Breast epithelium (tissue), 3 donors: ENCODE measurements around the gene PLEKHA5.

Experiments used
- POLR2A ChIP-seq: fragments of 450-650 bp; IDR thresholded peaks from one replicate; pipeline ENCODE4 v1.6.1; 2016; ENCODE audit warnings: antibody characterized with exemption, mild to moderate bottlenecking, moderate library complexity
- POLR2AphosphoS5 ChIP-seq, 3 donors: sonication (generic); formaldehyde crosslinking; IDR thresholded peaks; one replicate each; pipeline ENCODE4 v1.6.1; 2017; ENCODE audit warnings: antibody characterized with exemption in 3 of 3
- TF ChIP-seq, protein P1 (sequence below), 3 donors: fragments of 450-650 bp; IDR thresholded peaks; one replicate each; pipeline ENCODE4 v1.5.1; 2016 to 2017; ENCODE audit warnings: antibody characterized with exemption in 3 of 3, mild to moderate bottlenecking in 3 of 3, moderate library complexity in 3 of 3

DNA sequence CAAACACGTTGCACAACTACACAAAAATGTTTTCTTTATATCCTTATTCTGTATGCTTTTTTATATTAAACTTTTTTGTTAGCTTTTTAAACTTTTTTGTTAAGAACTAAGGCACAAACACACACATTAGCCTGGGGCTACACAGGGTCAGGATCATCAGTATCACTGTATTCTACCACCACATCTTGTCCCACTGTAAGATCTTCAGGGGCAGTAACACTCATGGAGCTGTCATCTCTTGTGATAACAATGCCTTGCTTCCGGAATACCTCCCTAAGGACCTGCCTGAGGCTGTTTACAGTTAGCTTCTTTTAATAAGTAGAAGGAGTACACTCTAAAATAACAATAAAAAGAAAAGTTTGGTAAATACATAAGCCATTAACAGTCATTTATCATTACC lies 42.2 kb downstream of the PLEKHA5 start:
- TF ChIP-seq, protein P1, sequence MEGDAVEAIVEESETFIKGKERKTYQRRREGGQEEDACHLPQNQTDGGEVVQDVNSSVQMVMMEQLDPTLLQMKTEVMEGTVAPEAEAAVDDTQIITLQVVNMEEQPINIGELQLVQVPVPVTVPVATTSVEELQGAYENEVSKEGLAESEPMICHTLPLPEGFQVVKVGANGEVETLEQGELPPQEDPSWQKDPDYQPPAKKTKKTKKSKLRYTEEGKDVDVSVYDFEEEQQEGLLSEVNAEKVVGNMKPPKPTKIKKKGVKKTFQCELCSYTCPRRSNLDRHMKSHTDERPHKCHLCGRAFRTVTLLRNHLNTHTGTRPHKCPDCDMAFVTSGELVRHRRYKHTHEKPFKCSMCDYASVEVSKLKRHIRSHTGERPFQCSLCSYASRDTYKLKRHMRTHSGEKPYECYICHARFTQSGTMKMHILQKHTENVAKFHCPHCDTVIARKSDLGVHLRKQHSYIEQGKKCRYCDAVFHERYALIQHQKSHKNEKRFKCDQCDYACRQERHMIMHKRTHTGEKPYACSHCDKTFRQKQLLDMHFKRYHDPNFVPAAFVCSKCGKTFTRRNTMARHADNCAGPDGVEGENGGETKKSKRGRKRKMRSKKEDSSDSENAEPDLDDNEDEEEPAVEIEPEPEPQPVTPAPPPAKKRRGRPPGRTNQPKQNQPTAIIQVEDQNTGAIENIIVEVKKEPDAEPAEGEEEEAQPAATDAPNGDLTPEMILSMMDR (IDR thresholded peaks at IDR 0.05): no peak
- TF ChIP-seq POLR2A (no peak), POLR2AphosphoS5 (IDR thresholded peaks at IDR 0.05) (no peak)
